ENCODE data around the gene CTNNB1.

DNA sequence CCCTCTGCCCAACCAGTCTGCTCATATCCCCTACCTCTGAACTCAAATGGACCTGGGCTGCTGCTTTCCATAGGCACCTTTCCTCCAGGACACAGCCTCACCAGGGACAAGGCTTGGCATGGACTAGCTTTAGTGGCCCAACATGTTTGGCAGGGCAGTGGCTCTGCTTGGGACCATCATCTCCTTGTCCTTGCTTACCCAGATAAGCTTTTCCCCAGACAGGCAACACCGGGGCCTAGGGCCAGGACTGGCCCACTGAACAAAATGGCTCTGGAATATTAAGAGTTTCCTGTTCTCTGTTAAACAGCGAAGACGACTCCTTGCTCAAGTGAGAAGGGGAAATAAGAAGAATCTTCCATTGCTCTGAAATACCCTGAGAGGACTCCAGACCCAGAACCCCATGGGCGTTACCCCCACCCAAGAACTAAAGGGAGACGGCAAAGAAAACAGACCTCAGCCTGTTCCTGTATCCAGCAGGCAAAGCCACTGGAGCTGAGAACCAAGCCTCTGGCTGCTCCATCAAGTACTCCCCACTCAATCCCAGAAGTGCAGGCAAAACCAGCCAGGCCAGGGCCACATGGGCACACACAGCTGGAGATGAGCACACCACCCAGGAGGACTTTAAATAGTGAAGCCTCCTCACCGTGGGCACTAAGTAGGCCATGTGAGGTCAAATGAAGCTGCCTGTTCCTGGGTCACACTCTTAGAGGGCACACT, 45.5 kb downstream of the CTNNB1 start:
- no peak for TF ChIP-seq CTCF (IDR thresholded peaks at IDR 0.05; ENCODE audit: borderline replicate concordance, extremely low read depth, low read length, poor library complexity, severe bottlenecking)
- no peak for TF ChIP-seq EZH2 (IDR thresholded peaks at IDR 0.05; ENCODE audit: borderline replicate concordance, low read depth, low read length, severe bottlenecking)

All from DND-41 (cell line).